ENCODE results near the gene MACROD2. TPM values are rescaled to one million over a fixed set of nuclear protein-coding genes. Genes with fewer than 3 reads are reported as not detected.

MACROD2 gene
- total RNA-seq, 2 experiments from 2014 or later, result not detected

DNA sequence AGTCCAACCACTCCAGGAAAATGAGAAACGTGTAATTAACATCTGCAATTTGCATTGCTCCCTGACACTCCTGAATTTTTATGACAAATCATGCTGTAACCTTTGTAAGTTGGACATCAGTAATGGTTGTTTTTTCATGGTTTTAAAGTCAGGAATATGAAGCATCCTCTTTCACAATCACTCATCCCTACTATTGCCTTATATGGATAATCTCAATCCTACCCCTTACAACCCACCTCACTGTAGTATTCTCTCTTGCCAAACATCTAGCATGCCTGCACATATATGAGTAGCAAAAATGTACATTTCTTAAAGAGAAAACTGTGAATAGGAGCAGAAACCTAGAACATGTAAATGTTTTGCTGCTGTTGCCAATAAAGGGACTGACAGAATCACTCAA is 1848.5 kb downstream of the MACROD2 start:
- Mint-ChIP-seq H3K4me3 (no peak overlapping the region), H3K27me3 (no peaks in the 10 kb centered on the region), H3K27ac (no peak overlapping the region), H3K9me3 (peaks cover 6% of the 10 kb centered on the region), H3K4me1 (ENCODE audit: low read depth) (no peaks in the 10 kb centered on the region), H3K36me3 (no peaks in the 10 kb centered on the region)
- POLR2A ChIA-PET, result no interaction called here
- no peak for DNase-seq
- intact Hi-C loops (cut with micrococcal nuclease), result no loop called here
- CTCF ChIA-PET, result no interaction called here

DNA sequence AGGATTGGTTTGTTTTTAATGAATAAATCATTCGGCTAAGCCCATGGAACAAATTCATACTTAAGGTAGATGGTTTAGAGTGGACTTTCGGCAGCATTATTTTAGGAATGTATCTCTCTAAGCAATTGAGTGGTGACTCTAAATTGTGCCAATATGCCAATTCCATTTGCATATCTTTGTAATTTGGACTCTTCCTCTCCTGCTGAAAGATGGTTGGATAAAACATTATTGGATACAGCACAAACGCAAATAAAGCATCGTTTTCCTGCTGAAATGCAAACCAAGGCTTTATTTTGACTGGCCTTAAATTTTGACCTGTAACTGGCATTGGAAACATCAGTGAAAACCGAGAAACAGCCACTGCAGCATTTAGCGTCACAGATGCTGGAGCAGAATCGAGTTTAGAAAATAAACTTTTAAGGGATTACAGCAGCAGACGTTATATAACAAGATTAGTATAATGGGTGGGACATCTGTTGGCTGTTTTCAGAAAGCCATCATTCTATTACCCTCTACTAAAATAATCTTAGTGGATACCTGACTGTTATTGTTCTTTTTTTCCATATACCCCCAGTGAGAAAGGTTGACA is 1852.0 kb downstream of the MACROD2 start:
- no peaks in the 10 kb centered on the region for H3K36me3 Mint-ChIP-seq
- POLR2A ChIA-PET, result no interaction called here
- no peak overlapping the region for H3K4me3 Mint-ChIP-seq
- CTCF ChIA-PET, result interaction anchor here (0.6 to 1.7 kb wide), 2 partner anchors 9 to 550 kb away, joined by 3 read pairs; no protein-coding TSS in a partner anchor
- intact Hi-C loops (cut with micrococcal nuclease), result no loop called here
- H3K9me3 Mint-ChIP-seq, result peaks cover 10% of the 10 kb centered on the region
- DNase-seq, result no peak
- no peaks in the 10 kb centered on the region for H3K27me3 Mint-ChIP-seq
- no peaks in the 10 kb centered on the region for H3K4me1 Mint-ChIP-seq (ENCODE audit: low read depth)
- no peak overlapping the region for H3K27ac Mint-ChIP-seq

DNA sequence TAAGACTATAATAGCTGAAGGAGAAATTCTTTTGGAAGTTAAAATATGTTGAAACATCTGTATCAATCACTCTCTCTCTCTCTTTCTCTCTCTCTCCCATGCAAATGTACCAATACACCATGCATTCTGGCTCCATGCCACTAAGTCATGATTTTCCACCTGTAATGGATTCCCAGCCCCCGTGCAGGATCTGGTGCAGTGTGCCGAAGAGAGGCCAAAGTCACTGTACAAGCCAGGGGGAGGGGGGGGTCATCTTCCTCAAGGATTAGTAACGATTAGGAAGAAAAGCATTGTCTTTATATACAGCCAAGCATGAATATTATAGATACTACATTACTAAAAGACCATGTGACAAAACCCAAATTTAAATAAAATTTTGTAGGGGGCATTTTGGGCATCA is 1852.8 kb downstream of the MACROD2 start:
- H3K4me3 Mint-ChIP-seq, result no peak overlapping the region
- no peak for DNase-seq
- H3K27me3 Mint-ChIP-seq, result no peaks in the 10 kb centered on the region
- no peak overlapping the region for H3K27ac Mint-ChIP-seq
- H3K9me3 Mint-ChIP-seq, result peaks cover 7% of the 10 kb centered on the region
- intact Hi-C loops (cut with micrococcal nuclease), result no loop called here
- ChIA-PET CTCF (interaction anchor here (1.7 kb wide), 1 partner anchor 10 kb away, joined by 3 read pairs; no protein-coding TSS in a partner anchor), POLR2A (no interaction called here)
- no peaks in the 10 kb centered on the region for H3K4me1 Mint-ChIP-seq (ENCODE audit: low read depth)
- H3K36me3 Mint-ChIP-seq, result no peaks in the 10 kb centered on the region

DNA sequence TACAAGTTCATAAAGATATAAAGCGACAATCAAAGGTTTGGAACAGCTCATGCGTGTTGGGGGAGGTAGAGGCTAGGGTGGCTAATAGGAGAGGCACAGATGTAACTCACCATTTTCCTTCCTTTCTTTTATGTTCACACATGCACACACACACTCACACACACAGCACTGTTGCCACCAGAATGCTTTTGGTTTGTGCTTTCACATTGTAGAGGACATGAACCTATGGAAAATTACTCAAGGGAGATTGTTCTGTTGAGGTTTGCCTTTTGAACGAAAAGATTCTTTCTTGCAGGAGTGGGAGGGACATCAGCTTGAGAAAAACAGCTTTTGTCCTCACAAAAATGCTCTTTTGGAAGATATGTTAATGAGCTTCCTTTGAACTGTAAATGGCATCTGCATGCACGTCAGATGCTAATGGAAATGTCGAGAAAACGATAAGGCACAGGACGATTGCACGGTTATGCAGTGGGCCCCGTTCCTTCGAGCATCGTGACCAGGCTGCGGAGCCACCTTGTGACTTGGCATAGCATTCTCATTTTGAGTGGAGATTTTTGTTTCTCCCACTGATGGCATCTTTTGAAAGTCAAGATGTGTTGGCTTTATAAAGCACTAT is 1853.8 kb downstream of the MACROD2 start:
- H3K4me3 Mint-ChIP-seq, result no peak overlapping the region
- H3K9me3 Mint-ChIP-seq, result peaks cover 7% of the 10 kb centered on the region
- DNase-seq, result no peak
- ChIA-PET POLR2A (no interaction called here), CTCF (interaction anchor here (0.7 to 1.7 kb wide), 2 partner anchors 11 to 45 kb away, joined by 3 read pairs; no protein-coding TSS in a partner anchor)
- H3K4me1 Mint-ChIP-seq (ENCODE audit: low read depth), result no peaks in the 10 kb centered on the region
- no peaks in the 10 kb centered on the region for H3K27me3 Mint-ChIP-seq
- H3K27ac Mint-ChIP-seq, result no peak overlapping the region
- intact Hi-C loops (cut with micrococcal nuclease), result no loop called here
- H3K36me3 Mint-ChIP-seq, result no peaks in the 10 kb centered on the region

DNA sequence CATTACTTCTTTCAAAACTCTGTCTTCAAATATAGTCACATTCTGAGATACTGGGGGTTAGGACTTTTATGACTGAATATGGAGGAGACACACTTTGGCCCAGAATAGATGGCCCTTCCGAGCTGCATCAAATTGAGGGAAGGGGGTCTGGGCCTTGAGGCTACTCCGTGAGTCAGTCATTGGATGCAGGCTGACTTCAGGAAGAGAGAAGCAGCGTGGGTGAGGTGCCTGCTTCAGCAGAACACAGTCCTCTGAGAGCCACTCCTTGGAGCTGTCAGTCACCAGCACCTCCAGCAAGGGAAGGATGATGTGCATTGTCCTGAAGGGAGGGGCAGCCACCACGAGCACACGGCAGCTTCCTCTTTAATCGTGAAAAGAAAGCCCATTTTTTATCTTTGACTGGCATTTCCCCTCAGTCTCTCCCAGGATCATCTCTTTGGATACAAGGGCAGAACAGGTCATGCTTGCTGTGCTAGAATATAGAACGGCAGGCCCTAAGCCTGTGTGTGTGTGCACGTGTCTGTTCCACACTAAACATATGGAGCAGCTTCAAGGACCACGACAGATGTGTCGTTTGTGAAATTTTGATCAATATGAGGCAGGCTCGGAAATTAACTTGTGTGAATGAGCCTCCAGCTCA is 1856.4 kb downstream of the MACROD2 start:
- Mint-ChIP-seq H3K27ac (no peak overlapping the region), H3K4me1 (ENCODE audit: low read depth) (no peaks in the 10 kb centered on the region), H3K9me3 (peaks cover 7% of the 10 kb centered on the region), H3K27me3 (no peaks in the 10 kb centered on the region), H3K4me3 (no peak overlapping the region), H3K36me3 (no peaks in the 10 kb centered on the region)
- no peak for DNase-seq
- intact Hi-C loops (cut with micrococcal nuclease), result no loop called here
- CTCF ChIA-PET, result no interaction called here
- POLR2A ChIA-PET, result no interaction called here

DNA sequence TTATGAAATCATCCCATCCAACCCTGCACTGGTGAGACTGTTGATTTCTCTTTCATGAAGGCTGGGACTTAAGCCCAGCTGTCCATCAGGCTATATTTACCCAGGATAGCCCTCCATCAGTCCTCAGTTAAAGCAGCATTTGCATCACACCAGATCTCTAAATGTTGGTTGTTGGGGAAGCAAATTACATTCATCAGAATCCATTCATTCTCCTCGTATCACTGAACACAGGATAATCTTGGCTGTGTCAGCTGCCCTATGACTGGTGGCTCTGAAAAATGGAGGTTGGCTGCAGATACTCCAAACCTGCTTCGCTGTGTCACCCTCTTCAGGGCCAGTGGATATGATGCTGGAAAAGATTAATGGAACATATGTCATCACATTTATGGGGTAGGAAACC is 1859.6 kb downstream of the MACROD2 start:
- Mint-ChIP-seq H3K9me3 (peaks cover 2% of the 10 kb centered on the region), H3K36me3 (no peaks in the 10 kb centered on the region), H3K27me3 (no peaks in the 10 kb centered on the region), H3K4me3 (no peak overlapping the region), H3K4me1 (ENCODE audit: low read depth) (no peaks in the 10 kb centered on the region), H3K27ac (no peak overlapping the region)
- intact Hi-C loops (cut with micrococcal nuclease), result no loop called here
- ChIA-PET POLR2A (no interaction called here), CTCF (no interaction called here)
- DNase-seq, result no peak

DNA sequence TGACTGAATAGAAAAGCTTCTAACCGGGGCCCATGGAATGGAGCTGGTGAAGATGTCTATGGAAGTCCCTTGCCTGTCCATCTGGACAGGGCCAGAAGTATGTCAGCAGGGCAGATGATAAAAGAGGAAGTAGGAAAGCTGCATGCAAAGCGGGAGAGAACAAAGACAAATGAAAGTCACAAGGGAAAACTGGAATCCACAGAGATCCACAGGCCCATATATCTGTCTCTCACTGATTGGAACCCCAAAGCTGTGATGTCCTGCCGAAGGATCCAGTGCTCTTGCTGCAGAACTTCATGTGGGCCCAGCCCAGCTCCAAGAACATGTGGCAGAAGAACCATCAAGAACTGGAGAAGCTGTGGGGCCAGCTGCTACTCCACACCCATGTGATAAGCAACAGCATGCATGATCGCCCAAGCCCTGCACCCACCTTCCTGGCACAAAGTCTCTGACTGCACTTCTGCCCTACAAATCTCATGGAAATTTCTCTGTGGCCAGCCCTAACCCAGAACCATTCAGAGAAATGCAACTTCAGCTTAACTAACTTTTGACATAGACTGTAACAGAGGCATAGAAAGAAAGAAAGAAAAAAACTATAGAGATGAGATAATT is 1862.0 kb downstream of the MACROD2 start:
- POLR2A ChIA-PET, result no interaction called here
- CTCF ChIA-PET, result no interaction called here
- H3K27me3 Mint-ChIP-seq, result no peaks in the 10 kb centered on the region
- intact Hi-C loops (cut with micrococcal nuclease), result no loop called here
- H3K27ac Mint-ChIP-seq, result no peak overlapping the region
- no peak for DNase-seq
- no peaks in the 10 kb centered on the region for H3K4me1 Mint-ChIP-seq (ENCODE audit: low read depth)
- H3K4me3 Mint-ChIP-seq, result no peak overlapping the region
- H3K9me3 Mint-ChIP-seq, result peaks cover 2% of the 10 kb centered on the region
- H3K36me3 Mint-ChIP-seq, result no peaks in the 10 kb centered on the region

DNA sequence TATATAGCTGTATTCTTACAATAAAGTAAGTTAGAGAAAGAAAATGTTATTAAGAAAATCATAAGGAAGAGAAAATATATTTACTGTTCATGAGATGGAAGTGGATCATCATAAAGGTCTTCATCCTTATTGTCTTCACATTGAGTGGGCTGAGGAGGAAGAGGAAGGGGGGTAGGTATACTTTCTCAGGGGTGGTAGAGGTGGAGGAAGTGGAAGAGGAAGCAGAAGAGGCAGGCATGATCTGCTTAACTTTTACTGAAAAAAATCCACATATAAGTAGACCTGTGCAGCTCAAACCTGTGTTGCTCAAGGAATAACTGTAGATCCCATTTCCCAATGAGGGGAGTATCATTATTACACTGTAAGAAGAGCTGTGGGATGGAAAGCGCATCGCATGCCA is 1863.7 kb downstream of the MACROD2 start:
- no peak for DNase-seq
- CTCF ChIA-PET, result no interaction called here
- no peaks in the 10 kb centered on the region for H3K36me3 Mint-ChIP-seq
- intact Hi-C loops (cut with micrococcal nuclease), result no loop called here
- POLR2A ChIA-PET, result no interaction called here
- no peak overlapping the region for H3K4me3 Mint-ChIP-seq
- no peaks in the 10 kb centered on the region for H3K4me1 Mint-ChIP-seq (ENCODE audit: low read depth)
- no peaks in the 10 kb centered on the region for H3K27me3 Mint-ChIP-seq
- H3K27ac Mint-ChIP-seq, result no peak overlapping the region
- H3K9me3 Mint-ChIP-seq, result peaks cover 2% of the 10 kb centered on the region

DNA sequence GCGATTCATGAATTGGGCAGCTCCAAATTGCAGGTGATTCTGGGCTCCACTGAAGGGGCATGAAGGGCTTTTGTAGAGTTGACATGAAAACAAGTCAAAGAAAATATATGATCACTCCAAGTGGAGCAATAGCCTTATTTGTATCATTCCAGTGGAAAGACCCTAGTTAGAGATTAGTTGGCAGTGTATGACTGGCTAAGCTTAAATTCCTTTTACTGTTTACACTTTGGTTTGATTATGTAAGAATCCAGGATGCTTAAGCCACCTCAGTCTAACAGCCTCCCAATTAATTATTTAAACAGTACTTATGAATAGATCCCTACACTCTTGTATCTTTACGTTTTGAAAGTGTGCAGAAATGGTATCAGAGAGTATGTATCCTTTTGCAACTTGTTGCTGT is 1865.5 kb downstream of the MACROD2 start:
- no peak for DNase-seq
- POLR2A ChIA-PET, result no interaction called here
- no peaks in the 10 kb centered on the region for H3K4me1 Mint-ChIP-seq (ENCODE audit: low read depth)
- no peak overlapping the region for H3K27ac Mint-ChIP-seq
- H3K9me3 Mint-ChIP-seq, result peaks cover 2% of the 10 kb centered on the region
- no peak overlapping the region for H3K4me3 Mint-ChIP-seq
- CTCF ChIA-PET, result no interaction called here
- H3K36me3 Mint-ChIP-seq, result no peaks in the 10 kb centered on the region
- no peaks in the 10 kb centered on the region for H3K27me3 Mint-ChIP-seq
- intact Hi-C loops (cut with micrococcal nuclease), result no loop called here

DNA sequence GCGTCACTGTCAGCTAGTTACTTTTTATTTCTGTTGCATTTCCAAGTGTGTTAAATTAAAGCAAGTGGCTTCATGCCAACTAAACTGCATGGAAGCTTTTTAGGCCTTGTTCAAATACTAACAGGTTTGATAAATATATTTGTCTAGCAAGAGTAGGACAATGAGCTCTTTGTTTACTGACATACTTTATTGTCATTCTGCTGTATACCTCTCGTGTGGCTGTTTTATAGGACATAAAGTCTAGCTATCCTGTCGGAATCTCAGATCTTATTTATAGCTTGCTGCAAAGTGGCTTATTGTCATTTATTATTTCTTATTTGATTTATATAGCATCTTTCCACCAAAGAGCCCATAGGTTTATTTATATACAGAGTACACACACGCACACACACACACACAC is 1866.9 kb downstream of the MACROD2 start:
- DNase-seq, result no peak
- peaks cover 2% of the 10 kb centered on the region for H3K9me3 Mint-ChIP-seq

DNA sequence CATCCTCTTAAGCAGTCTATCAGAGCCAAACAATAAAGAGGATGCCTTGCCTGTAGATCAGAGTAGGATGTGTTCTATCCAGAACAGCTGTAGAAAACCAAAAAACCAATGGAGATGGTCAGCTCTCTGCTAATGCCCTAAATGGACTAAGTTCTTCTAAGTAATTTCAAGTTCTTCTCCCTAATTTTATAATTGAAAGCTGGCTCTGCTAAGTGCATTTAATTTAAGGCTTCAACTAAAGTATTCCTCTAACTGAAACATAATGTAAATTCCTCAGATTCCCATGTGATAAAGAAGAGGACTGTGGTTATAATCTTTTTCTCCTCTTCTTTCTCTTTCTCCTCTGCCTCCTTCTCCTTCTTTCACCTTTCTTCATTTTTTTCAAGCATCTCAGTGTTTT is 1868.4 kb downstream of the MACROD2 start:
- no peaks in the 10 kb centered on the region for H3K27me3 Mint-ChIP-seq
- CTCF ChIA-PET, result no interaction called here
- intact Hi-C loops (cut with micrococcal nuclease), result no loop called here

More for the DNA sequence above, 1866.9 kb downstream of the MACROD2 start:
- POLR2A ChIA-PET, result no interaction called here
- CTCF ChIA-PET, result no interaction called here
- Mint-ChIP-seq H3K4me1 (ENCODE audit: low read depth) (no peaks in the 10 kb centered on the region), H3K27ac (no peak overlapping the region), H3K4me3 (no peak overlapping the region), H3K36me3 (no peaks in the 10 kb centered on the region), H3K27me3 (no peaks in the 10 kb centered on the region)
- intact Hi-C loops (cut with micrococcal nuclease), result no loop called here

DNA sequence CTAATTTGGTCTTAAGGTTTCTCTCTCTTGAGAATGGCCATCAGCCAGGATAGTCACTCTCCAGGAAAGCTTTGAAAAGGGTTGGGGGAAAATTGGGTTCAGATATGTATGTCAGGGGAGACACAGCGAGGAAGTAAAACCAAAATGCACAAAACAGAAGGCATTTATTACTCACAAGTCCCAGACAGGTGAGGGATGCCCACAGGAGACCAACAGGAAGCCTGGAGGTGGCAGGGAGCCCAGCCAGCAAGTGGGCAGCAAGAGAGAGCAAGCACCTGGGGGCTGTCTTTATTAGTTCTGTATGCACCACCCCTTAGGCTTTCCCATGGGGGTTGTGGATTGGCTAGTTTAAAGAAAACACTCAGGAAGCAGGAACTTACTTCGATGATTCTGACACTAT is 1870.2 kb downstream of the MACROD2 start:
- Mint-ChIP-seq H3K36me3 (no peaks in the 10 kb centered on the region), H3K4me3 (no peak overlapping the region), H3K9me3 (no peaks in the 10 kb centered on the region), H3K4me1 (ENCODE audit: low read depth) (no peaks in the 10 kb centered on the region), H3K27me3 (no peaks in the 10 kb centered on the region), H3K27ac (no peak overlapping the region)
- no peak for DNase-seq
- ChIA-PET POLR2A (no interaction called here), CTCF (no interaction called here)
- intact Hi-C loops (cut with micrococcal nuclease), result no loop called here

More for the DNA sequence above, 1868.4 kb downstream of the MACROD2 start:
- Mint-ChIP-seq H3K4me3 (no peak overlapping the region), H3K36me3 (no peaks in the 10 kb centered on the region), H3K27ac (no peak overlapping the region), H3K9me3 (no peaks in the 10 kb centered on the region), H3K4me1 (ENCODE audit: low read depth) (no peaks in the 10 kb centered on the region)
- no peak for DNase-seq
- POLR2A ChIA-PET, result no interaction called here
